Natural killer cell (primary cell): ENCODE data around the gene ERBB4. TPM values are rescaled to one million over a fixed set of nuclear protein-coding genes. Genes with fewer than 3 reads are reported as not detected.

ENCODE experiments used
- ATAC-seq, 3 donors: fragments of 150-1000 bp in 2 of 3; fragments of 200-7000 bp in 1 of 3; cut with Tn5 transposase; 1 replicate in 1 of 3; 2 replicates in 2 of 3; pipeline ENCODE4 v1.10.0; 2021; ENCODE audit warnings: mild to moderate bottlenecking in 2 of 3, moderate library complexity in 2 of 3
- DNase-seq, 2 donors: peaks; one replicate each; pipeline versions ENCODE4 v3.0.0 to v3.0.0-alpha.2; 2013 to 2021; ENCODE audit warnings: mixed read lengths in 1 of 2
- H3K27ac ChIP-seq: one replicate; pipeline ENCODE4 v1.5.1; 2013; ENCODE audit warnings: mild to moderate bottlenecking, low read length
- H3K27me3 ChIP-seq: one replicate; pipeline ENCODE4 v1.6.1; 2013; ENCODE audit warnings: low read length; ENCODE audit not compliant: control insufficient read depth, insufficient read depth
- H3K36me3 ChIP-seq: one replicate; pipeline ENCODE4 v1.6.1; 2013; ENCODE audit warnings: low read length; ENCODE audit not compliant: control insufficient read depth, insufficient read depth
- H3K4me1 ChIP-seq: one replicate; pipeline ENCODE4 v1.6.1; 2013; ENCODE audit warnings: low read length; ENCODE audit not compliant: control insufficient read depth, insufficient read depth
- H3K4me3 ChIP-seq: one replicate; pipeline ENCODE4 v1.5.1; 2013; ENCODE audit warnings: low read length
- H3K9me3 ChIP-seq: one replicate; pipeline ENCODE4 v1.6.1; 2013; ENCODE audit warnings: low read length; ENCODE audit not compliant: control insufficient read depth, insufficient read depth
- H3K27ac Mint-ChIP-seq, 2 donors: one replicate each; pipeline ENCODE4 v1.8.0; 2022; ENCODE audit warnings: mild to moderate bottlenecking in 2 of 2, mixed read lengths in 2 of 2, moderate library complexity in 1 of 2
- H3K27me3 Mint-ChIP-seq, 2 donors: one replicate each; pipeline ENCODE4 v1.8.0; 2022; ENCODE audit warnings: low read depth in 2 of 2, mixed read lengths in 2 of 2
- H3K36me3 Mint-ChIP-seq: one replicate; pipeline ENCODE4 v1.8.0; 2022; ENCODE audit warnings: mixed read lengths
- H3K4me1 Mint-ChIP-seq, 2 donors: one replicate each; pipeline ENCODE4 v1.8.0; 2022; ENCODE audit warnings: mixed read lengths in 2 of 2
- H3K4me3 Mint-ChIP-seq: one replicate; pipeline ENCODE4 v1.8.0; 2022; ENCODE audit warnings: mild to moderate bottlenecking, moderate library complexity, mixed read lengths
- H3K9me3 Mint-ChIP-seq, 2 donors: one replicate each; pipeline ENCODE4 v1.8.0; 2022; ENCODE audit warnings: mixed read lengths in 2 of 2
- CTCF ChIP-seq: fragments of 200-600 bp; IDR thresholded peaks from one replicate; pipeline ENCODE4 v1.8.0; 2022; ENCODE audit warnings: antibody characterized with exemption
- WGBS: methylation state at CpG from one replicate; pipeline ENCODE4 v1.1.7; 2013; ENCODE audit warnings: missing lambda C conversion rate; ENCODE audit not compliant: insufficient coverage; 5-methylcytosine and 5-hydroxymethylcytosine counted together
- intact Hi-C: fragments of 100-400 bp; cut with micrococcal nuclease; formaldehyde crosslinking; loops from one replicate; pipeline ENCODE4 v1.14.2; 2022
- total RNA-seq, 4 donors: library from RNA; stranded (reverse); fragments of 120-200 nt in 1 of 4; gene quantifications; one replicate each; pipeline versions ENCODE4 v1.2.3 to v1.2.4, GENCODE V29; 2013 to 2022

The ERBB4 gene
- total RNA-seq, 3 donors from 2014 or later (not counting 1 experiment from before 2014, with no cell fraction given): 0.08 TPM; not detected in 2

- Mint-ChIP-seq H3K27ac (no peak overlapping the region), H3K36me3 (no peaks in the 10 kb centered on the region), H3K4me1 (no peaks in the 10 kb centered on the region), H3K9me3 (peaks cover 10 to 11% of the 10 kb centered on the region in 2 donors), H3K27me3 (no peaks in the 10 kb centered on the region), H3K4me3 (no peak overlapping the region)
- no peak for TF ChIP-seq CTCF
- DNase-seq (no peak), ATAC-seq (no peak)
- intact Hi-C loops: no loop called here
- no peaks in the 10 kb centered on the region for H3K36me3 ChIP-seq
- no peak overlapping the region for H3K4me3 ChIP-seq
- H3K9me3 ChIP-seq: peaks cover 3% of the 10 kb centered on the region
- no peak overlapping the region for H3K27ac ChIP-seq
- WGBS: 87% methylated on average over 3 of the region's 3 CpGs
- H3K27me3 ChIP-seq: no peaks in the 10 kb centered on the region
- no peaks in the 10 kb centered on the region for H3K4me1 ChIP-seq
Observed at GRCh38 chr2:211358504-211358903, 1180.1 kb downstream of the ERBB4 start.

GRCh38 chr2:211354481-211354880 lies 1184.1 kb downstream of the ERBB4 start:
- no peaks in the 10 kb centered on the region for H3K4me1 ChIP-seq
- no peak overlapping the region for H3K4me3 ChIP-seq
- intact Hi-C loops: no loop called here
- peaks cover 3% of the 10 kb centered on the region for H3K9me3 ChIP-seq
- Mint-ChIP-seq H3K27ac (no peak overlapping the region), H3K4me1 (no peaks in the 10 kb centered on the region), H3K4me3 (no peak overlapping the region), H3K9me3 (peaks cover 4 to 5% of the 10 kb centered on the region in 2 donors), H3K36me3 (no peaks in the 10 kb centered on the region), H3K27me3 (no peaks in the 10 kb centered on the region)
- ATAC-seq: no peak
- H3K36me3 ChIP-seq: no peaks in the 10 kb centered on the region
- DNase-seq: no peak
- H3K27me3 ChIP-seq: no peaks in the 10 kb centered on the region
- H3K27ac ChIP-seq: no peak overlapping the region
- TF ChIP-seq CTCF: no peak
- 77% methylated on average over 1 of the region's 1 CpG for WGBS

GRCh38 chr2:211351987-211352386 lies 1186.6 kb downstream of the ERBB4 start:
- ATAC-seq: no peak
- intact Hi-C loops: no loop called here
- no peak overlapping the region for H3K4me3 Mint-ChIP-seq
- no peaks in the 10 kb centered on the region for H3K4me1 ChIP-seq
- H3K36me3 ChIP-seq: no peaks in the 10 kb centered on the region
- 75% methylated on average over 3 of the region's 3 CpGs for WGBS
- H3K4me1 Mint-ChIP-seq: no peaks in the 10 kb centered on the region
- H3K36me3 Mint-ChIP-seq: no peaks in the 10 kb centered on the region
- H3K27ac ChIP-seq: no peak overlapping the region
- H3K4me3 ChIP-seq: no peak overlapping the region
- no peak overlapping the region for H3K27ac Mint-ChIP-seq
- peaks cover 5% of the 10 kb centered on the region for H3K9me3 ChIP-seq
- H3K27me3 ChIP-seq: no peaks in the 10 kb centered on the region
- peaks cover 0 to 6% of the 10 kb centered on the region in 2 donors for H3K9me3 Mint-ChIP-seq
- no peak for TF ChIP-seq CTCF
- DNase-seq: no peak
- H3K27me3 Mint-ChIP-seq: no peaks in the 10 kb centered on the region

GRCh38 chr2:211349031-211349430 lies 1189.6 kb downstream of the ERBB4 start:
- DNase-seq (no peak), ATAC-seq (no peak)
- Histone ChIP-seq H3K27ac (no peak overlapping the region), H3K36me3 (no peaks in the 10 kb centered on the region), H3K27me3 (no peaks in the 10 kb centered on the region), H3K4me1 (no peaks in the 10 kb centered on the region), H3K4me3 (no peak overlapping the region), H3K9me3 (peaks cover 2% of the 10 kb centered on the region)
- H3K27me3 Mint-ChIP-seq: no peaks in the 10 kb centered on the region
- WGBS: 62% methylated on average over 2 of the region's 2 CpGs
- H3K36me3 Mint-ChIP-seq: no peaks in the 10 kb centered on the region
- H3K4me3 Mint-ChIP-seq: no peak overlapping the region
- H3K27ac Mint-ChIP-seq: no peak overlapping the region
- intact Hi-C loops: no loop called here
- H3K4me1 Mint-ChIP-seq: no peaks in the 10 kb centered on the region
- H3K9me3 Mint-ChIP-seq: peaks cover 2 to 9% of the 10 kb centered on the region in 2 donors
- no peak for TF ChIP-seq CTCF
